ENCODE results near the gene ITCH.
A peak's percentile ranks its signal among the peaks of the same experiment; 100 is the strongest.
"Not testable (repeated sequence)": the region's sequence is repeated elsewhere in the genome, so short reads cannot be mapped to it uniquely, and the experiment has no call there.

Gene ITCH

GRCh38 chr20:34472246-34472925, 109.3 kb downstream of the ITCH start:
- DNase-seq = no peak

- peak; percentile 25 for DNase-seq
Observed at GRCh38 chr20:34473262-34473883, 110.3 kb downstream of the ITCH start.

GRCh38 chr20:34475979-34476736, 113.1 kb downstream of the ITCH start:
- DNase-seq = peak; percentile 17

GRCh38 chr20:34479627-34480026, 116.6 kb downstream of the ITCH start:
- DNase-seq = no peak

- DNase-seq = not testable (repeated sequence)
Observed at GRCh38 chr20:34482154-34482553, 119.1 kb downstream of the ITCH start.

- DNase-seq = not testable (repeated sequence)
Observed at GRCh38 chr20:34483585-34484220, 120.6 kb downstream of the ITCH start.

GRCh38 chr20:34485068-34485634, 122.1 kb downstream of the ITCH start:
- DNase-seq = no peak

- peak; percentile 18 for DNase-seq
Observed at GRCh38 chr20:34491226-34491931, 128.3 kb downstream of the ITCH start.

GRCh38 chr20:34491932-34492509, 128.9 kb downstream of the ITCH start:
- DNase-seq = no peak

- no peak for DNase-seq
Observed at GRCh38 chr20:34493646-34494045, 130.6 kb downstream of the ITCH start.

- no peak for DNase-seq
Observed at GRCh38 chr20:34495307-34495706, 132.2 kb downstream of the ITCH start.

- no peak for DNase-seq
Observed at GRCh38 chr20:34495916-34496315, 132.8 kb downstream of the ITCH start.

GRCh38 chr20:34497596-34497995, 134.5 kb downstream of the ITCH start:
- DNase-seq = not testable (repeated sequence)

- DNase-seq = no peak
Observed at GRCh38 chr20:34500823-34501222, 137.8 kb downstream of the ITCH start.

- DNase-seq = no peak
Observed at GRCh38 chr20:34506480-34506879, 143.4 kb downstream of the ITCH start.

GRCh38 chr20:34507702-34508413, 144.8 kb downstream of the ITCH start:
- DNase-seq = no peak

- no peak for DNase-seq
Observed at GRCh38 chr20:34510575-34510974, 147.5 kb downstream of the ITCH start.

- DNase-seq = no peak
Observed at GRCh38 chr20:34511891-34512265, 148.8 kb downstream of the ITCH start.

GRCh38 chr20:34512266-34512954, 149.3 kb downstream of the ITCH start:
- DNase-seq = no peak

GRCh38 chr20:34512955-34513419, 149.9 kb downstream of the ITCH start:
- DNase-seq = peak; percentile 15

GRCh38 chr20:34514034-34514433, 151.0 kb downstream of the ITCH start:
- not testable (repeated sequence) for DNase-seq
